HG02885 (cell line): ENCODE measurements around the gene SUDS3.
"Not testable (repeated sequence)": the region's sequence is repeated elsewhere in the genome, so short reads cannot be mapped to it uniquely, and the experiment has no call there.

Experiments
- ATAC-seq: cut with Tn5 transposase; IDR thresholded peaks from one replicate; pipeline ENCODE4 v1.9.1; 2021; ENCODE audit warnings: mild to moderate bottlenecking; ENCODE audit not compliant: unreplicated experiment, poor library complexity

The SUDS3 gene

DNA sequence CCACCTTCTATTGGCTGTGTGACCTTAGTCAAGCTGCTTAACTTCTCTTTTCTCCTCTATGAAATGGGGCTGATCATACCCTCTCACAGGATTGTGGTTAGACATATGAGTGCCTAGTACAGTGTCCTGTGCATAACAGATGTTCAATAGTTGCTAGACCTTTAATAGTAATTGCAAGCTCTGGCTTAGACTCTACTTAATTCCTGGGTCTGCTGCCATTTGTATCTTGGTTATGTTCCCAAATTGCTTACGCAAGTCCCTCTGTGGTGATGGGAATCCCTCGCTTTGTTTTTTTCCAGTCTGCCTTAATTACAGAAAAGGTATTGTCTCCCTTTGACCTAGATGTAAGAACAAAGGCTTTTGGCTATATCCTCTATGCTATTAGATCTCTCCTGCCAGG lies 15.1 kb downstream of the SUDS3 start:
- ATAC-seq, result no peak

DNA sequence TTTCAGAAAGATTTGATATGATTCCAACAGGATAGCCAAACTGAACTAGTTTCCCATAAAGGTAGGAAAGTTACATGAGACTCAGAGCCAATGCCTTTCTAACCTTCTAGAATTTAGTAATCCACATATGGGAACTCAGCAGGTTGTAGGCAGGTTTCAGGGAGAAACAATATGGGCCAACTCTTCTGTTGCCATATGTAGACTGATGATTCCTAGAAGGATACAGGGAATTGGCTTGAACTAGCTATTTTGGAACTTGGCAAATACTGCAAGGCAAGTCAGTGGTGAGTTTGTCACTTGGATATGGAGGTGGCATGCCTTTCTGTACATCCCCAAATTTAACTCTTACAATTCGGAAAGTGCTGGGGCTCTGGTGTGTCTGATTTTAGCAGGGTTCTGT lies 15.5 kb downstream of the SUDS3 start:
- no peak for ATAC-seq

DNA sequence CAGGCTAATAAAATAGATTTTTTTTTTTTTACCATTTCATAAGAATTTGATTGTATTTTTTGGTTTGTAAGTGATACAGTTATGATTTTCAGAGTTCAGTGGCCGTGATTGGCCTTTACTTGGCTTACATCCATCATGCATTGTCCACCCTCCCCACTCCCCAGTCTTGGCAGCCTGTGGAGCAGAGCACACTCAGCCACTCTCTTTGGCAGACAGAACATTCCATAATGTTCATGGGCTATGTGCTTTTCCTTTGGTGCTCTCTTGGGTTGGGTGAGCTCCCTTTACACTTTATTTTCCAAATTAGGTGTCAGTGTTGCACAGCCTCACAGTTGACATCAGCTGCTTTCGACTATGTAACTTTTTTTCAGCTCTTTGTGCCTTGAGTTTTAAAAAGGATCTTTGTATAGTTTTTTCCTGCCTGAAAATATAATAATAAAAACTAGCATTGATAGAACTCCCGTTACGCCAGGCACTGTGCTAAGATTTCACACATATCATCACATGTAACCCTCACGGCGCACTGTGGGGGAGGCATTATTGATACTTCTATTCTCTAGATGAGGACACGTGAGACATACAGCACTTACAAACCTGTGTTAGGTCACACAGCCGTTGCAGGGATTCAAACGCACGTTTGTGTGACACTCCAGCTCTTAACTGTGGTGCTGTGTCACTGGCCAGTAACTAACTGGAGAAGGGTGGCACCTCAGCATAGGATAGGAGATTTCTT lies 21.5 kb downstream of the SUDS3 start:
- no peak for ATAC-seq

DNA sequence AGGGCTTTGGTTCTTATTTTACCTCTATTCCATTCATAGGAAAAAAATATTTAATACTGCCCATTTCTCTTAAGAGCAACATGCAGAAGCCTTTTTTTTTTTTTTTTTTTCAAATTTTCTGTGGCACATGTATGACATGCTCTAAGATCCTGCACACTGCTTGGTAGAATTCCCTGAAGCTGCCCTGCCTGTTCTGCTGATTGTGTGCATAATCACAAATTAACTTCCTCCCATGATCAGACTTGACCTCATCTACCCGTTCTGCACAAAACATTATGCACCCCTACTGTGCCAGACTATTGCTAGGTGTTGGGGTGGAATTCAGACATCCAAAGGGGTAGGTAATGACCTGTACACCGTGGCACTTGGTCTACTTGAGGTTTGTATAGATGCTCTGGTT lies 22.2 kb downstream of the SUDS3 start:
- no peak for ATAC-seq

DNA sequence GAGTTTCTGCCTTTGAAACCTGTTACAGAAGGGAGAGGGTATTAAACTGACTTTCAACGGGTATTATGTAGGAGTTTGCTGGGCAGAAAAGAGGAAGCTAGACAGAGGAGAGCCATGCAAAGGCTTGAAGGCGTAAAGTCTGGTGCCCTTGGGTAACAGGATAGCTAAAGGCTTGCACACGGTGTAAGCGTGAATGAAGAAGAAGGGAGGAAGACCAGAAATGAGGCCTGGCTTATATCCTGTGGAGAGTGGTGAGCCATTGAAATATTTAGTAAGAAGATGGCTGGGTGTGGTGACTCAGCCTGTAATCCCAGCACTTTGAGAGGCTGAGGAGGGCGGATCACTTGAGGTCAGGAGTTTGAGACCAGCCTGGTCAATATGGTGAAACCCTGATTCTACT lies 22.6 kb downstream of the SUDS3 start:
- ATAC-seq, result no peak

DNA sequence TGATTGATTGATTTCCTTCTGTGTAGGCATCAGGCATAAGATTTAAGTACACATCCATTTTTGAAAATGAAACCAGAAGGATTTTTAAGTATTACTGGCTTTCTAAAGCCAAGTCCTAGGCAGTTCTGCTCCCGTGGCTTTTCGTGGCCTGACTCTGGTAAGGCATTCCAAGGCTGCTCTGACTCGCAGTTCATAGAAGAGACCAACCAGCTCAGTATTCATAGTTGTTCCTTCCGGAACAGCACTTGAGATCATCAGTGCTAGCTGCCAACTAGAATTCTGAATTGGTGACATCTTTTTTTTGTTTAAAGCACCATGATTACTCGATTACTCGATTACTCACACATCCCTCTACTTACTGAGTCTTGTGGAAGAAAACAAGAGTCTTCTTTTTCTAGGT lies 25.9 kb downstream of the SUDS3 start:
- ATAC-seq, result no peak

DNA sequence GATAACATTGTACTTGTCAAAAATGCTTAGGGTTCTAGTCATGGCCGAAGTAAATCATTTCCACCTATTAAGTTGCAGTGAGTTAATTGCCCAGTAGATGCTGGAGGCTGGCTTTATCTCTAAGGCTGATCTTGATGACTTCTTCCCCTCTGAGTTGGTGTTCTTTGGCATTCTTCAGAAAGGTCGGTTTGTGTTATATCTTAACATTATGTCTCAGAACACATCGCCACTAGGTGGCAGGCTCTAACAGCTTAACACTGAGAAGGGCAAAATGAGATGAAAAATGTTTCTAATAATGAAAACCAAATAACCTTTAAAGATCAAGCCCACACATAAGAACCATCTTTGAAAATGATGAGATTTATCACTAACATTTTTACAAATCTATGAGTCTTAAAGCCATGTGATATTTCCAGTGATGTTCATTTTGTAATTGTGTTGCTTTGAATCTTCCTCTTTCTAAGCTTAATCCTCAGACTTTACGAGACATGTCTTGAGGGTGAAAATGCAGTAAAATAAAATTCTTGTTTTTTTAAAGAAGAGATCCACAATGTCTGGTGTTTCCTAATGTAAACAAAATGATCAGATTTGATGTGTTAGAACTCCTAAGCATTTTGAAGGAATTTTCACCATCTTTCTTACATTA lies 28.6 kb downstream of the SUDS3 start:
- ATAC-seq, result no peak

DNA sequence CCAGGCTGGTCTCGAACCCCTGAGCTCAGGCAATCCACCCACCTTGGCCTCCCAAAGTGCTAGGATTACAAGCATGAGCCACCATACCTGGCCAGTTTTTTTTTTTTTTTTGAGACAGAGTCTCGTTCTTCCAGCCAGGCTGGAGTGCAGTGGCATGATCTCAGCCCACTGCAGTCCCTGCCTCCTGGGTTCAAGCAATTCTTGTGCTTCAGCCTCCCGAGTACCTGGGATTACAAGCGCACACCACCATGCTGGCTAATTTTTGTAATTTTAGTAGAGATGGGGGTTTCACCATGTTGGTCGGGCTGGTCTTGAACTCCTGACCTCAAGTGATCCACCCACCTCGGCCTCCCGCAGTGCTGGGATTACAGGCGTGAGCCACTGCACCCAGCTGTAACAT lies 31.9 kb downstream of the SUDS3 start:
- not testable (repeated sequence) for ATAC-seq

DNA sequence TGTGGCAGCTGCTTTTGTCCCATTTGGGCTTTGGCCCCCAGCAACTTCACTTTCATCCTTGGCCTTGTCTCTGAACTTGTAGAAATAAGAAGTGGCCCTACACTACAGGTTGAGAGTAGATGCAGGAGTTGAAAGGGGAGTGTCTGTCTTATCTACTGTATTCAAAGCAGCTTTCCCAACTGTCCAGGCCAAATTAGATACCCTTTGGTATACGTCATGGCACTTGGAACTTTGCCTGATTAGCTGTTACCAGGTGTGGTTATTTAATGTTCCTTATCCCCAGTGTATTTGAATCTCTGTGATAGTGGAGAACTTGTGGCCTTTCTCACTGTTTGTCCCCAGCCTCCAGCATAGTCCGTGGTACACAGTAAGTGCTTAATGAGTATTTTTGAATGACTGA lies 33.5 kb downstream of the SUDS3 start:
- ATAC-seq, result no peak

DNA sequence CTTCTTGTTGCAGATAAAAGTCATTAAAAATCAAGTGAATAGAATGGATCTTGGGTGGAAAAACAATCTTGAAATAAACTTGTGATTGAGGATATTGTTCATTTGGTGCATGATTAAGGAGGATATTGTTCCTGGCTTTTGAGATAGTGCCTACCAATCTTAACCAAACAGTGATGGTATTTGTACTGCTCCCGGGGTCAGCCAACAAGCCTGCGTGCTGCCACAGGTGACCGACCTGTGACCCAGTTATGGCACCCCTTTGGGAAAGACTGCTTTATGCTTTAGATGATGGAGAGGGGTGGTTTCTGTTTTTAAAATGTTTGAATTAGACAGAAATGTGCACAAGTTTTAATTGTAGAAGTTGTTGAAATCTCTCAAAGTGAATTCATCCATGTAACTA lies 41.6 kb downstream of the SUDS3 start:
- no peak for ATAC-seq

DNA sequence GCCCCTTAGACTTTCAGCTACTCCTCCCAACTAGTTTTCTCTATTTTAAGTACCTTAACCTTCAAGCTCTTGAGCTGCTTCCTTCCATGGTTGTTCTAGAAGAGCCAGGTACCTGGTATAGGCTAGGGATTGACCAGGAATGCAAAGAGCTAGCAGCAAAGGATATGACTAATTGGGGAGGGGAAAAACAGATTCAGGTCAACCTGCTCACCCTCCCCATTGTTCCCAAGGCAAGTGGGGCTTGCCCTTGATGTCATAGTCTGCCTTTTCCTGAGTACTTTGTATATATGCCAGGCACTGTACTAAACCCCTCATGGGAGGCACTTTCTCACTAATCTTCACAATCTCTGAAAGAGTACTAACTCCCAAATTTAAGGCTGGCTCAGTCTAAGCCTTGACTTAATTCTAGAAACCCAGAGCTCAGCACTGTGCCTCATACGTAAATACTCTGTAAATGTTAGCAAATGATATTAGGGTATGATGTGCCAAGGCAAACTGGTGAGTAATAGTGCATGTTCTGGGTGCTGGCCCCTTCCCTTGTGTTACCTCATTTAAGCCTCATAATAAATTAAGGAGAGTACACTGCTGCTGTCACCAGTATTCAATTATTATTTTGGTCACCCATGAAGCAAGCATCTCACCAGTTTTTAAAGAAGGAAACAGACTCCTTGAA lies 42.2 kb downstream of the SUDS3 start:
- ATAC-seq, result no peak

DNA sequence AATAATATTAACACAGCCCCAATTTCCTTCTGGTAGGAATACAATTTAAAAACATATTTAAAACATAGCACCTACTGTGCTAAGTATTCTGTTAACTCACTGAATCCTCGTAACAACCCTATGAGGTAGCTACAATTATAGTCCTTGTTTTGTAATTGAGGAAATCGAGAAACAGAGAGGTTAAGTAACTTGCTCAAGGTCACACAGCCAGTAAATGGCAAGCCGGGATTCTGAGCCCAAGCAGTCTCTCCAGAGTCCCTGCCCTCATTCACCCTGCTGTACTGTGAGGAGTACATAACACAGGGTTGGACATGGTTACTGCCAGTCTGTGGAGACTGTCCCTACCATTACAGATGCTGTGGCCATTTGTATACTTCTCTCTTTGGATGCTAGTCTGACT lies 44.3 kb downstream of the SUDS3 start:
- ATAC-seq, result no peak

DNA sequence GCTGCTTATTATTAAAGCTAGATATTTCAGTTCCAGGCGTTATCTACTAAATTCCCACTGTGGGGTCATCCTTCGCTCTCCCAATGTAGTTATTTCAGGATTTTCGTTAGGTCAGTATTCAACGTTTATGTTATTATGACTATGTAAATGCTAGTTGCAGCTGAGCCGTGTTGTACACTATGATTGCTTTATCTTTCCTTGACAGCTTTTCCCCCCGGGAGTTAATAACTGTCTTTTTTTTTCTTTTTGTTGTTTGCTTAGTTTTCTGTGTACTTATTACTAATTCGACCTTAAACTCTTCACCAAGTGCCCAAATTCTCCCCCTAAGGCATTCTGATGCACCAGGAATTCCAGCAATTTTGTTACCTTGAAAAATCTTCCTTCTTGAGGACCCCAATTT lies 48.5 kb downstream of the SUDS3 start:
- no peak for ATAC-seq

DNA sequence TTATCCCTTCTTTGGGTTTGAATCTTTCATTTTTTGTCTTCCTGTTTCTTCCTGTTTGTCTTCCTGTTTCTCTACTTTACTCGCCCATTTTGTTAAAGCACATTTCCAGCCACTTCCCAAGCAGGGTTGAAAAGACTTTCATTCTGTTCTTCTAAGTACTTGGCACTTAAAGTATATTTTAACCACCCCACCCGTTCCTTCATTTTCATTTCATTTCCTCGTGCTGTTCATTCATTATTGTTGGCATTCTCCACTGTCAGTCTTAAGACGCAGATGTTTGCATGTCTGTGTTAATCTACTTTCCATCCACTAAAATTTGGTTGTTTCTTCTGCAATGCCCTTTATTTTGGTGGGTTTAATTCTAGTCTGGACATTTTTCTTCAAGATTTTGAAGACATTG lies 49.0 kb downstream of the SUDS3 start:
- no peak for ATAC-seq

DNA sequence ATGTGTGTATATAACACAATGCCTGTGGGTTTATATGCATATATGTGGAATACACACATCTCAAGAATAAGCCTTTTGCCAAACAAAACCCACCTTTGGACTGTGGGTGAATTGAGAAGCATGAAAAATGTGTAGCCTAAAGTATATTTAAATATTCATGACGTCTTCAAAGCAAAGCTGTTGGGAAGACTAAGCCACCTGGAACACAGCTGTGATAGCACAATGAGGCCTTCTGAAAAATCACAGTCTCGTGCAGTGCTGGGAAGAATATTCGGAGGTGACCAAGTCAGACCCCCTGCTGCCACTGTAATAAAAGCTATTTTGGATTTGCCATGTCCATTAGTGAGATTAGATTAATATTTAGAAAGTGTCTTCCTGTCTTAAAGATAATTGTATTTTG lies 51.5 kb downstream of the SUDS3 start:
- ATAC-seq, result no peak

DNA sequence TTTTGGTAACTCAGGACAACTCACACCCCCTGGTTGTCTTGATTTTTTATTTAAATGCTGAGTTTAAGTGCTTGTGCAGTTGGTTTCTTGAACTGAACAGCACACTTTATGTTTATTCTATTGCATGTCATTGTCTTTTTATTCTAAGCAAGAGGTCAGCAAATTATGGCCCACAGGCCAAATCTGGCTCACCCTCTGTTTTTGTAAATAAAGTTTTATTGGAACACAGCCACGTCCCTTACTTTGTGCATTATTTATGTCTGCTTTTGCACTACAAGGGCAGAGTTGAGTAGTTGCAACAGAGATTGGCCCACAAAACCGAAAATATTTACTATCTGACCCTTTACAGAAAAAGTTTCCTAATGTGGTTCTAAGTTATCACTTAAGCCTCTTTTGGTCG lies 52.3 kb downstream of the SUDS3 start:
- no peak for ATAC-seq

DNA sequence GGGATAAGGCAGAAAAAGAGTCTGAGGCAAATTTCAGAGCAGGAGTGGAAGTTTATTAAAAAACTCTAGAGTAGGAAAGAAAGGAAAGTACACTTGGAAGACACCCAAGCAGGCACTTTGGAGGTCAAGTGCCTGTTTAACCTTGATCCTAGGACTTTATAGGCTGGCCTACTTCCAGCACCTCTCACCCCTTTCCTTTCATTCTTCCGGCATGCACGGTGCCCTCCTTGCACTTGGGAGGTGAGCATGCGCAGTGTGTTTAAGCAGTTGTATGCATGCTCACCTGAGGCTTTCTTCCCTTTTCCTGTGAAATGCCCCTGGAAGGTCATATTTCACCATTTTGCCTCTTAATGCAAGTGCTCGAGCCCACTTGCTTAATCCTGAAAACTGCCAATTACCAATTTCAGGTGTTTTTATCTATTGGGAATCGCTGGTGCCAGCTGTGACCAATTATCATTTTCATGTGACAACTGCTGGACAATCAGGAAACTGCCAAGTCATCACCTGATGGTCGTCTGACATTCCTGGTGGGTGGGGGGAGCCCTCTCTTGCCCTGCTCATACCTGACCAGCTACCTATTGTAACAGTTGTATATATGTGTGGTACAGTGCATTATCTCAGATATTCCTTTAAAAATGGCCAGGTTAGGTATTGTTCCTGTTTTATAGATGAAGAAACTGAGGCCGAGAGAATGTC lies 53.5 kb downstream of the SUDS3 start:
- ATAC-seq, result no peak

DNA sequence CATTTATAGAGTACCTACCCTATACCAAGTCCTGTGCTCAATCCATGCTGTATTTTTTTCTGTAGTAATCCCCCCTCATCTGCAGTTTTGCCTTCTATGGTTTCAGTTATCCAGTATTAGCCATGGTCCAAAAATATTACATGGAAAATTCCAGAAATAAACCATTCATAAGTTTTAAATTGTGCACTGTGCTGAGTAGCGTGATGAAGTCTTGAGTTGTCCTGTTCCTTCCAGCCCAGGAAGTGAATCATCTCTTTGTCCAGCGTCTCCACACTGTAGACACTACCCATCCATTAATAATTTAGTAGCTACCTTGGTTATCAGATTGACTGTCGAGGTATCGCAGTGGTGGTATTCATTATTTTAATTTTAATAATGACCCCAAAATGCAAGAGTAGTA lies 54.2 kb downstream of the SUDS3 start:
- no peak for ATAC-seq

DNA sequence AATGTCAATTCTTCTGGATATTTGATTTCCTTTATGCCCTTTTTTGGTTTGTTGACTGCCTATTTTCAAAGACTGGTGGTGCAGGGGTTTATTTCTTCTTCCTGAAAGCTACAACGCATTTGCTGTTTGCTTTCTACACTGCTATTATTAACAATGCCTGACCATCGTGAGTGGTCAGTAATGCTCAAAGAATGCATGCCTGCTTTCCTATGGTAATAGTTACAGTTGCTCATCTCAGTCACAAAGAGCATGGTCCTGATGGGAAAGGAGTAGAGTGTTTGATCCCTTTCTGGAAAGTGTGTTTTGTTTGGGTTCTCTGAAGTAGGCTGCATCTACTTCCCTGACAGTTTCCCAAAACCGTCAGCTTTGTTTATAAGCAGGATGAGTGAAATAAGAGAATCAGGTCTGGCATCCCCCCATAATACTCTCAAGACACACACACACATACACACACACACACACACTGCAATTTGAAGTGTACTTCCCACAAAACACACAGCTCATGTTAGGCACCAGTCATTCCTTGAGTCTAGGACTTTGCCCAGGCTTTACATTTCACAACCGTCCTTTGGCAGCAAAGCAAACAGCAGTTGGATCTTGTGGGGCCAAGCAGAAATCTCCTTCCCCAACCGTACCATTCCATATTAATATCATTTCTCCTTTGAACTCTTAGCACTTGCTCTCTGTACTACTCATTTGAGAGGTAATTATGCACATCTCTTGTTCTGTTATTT lies 56.6 kb downstream of the SUDS3 start:
- ATAC-seq, result no peak

DNA sequence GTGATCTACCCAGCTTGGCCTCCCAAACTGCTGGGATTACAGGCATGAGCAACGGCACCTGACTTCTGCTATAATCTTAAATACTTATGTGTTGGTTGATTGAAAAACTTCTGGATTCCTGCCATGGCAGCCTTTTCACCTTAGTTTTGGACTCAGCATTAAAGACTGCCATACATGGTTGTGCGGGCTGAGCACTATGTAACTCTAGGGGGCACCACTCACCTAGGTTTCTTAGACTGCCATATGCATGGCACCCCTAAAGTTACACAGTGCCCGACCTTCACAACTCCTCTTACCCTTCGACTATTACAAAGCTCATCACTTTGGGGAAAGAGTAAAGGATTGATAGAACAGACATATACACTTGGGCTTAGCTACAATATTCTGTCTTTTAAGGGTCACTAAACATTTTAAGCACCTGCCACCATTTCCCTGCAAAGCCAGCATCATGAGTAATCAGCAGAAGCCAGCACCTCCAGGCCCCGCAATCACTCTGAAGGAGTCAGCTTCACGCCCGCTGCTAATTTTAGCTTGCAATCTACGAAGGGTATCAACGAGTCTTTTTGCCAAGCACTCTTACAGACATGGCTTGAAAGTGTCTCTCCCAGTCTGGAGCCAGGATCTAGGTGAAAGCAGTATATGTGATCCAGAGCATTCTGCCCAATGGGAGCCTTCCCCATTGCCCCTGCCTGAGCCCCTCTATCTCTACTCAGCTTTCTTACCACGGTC lies 59.8 kb downstream of the SUDS3 start:
- ATAC-seq, result no peak
